HG03457 (cell line): ENCODE data around the gene PNKD.

Source experiments
- ATAC-seq: cut with Tn5 transposase; IDR thresholded peaks from one replicate; pipeline ENCODE4 v1.9.1; 2021; ENCODE audit warnings: moderate number of reproducible peaks; ENCODE audit not compliant: unreplicated experiment

The PNKD gene

DNA sequence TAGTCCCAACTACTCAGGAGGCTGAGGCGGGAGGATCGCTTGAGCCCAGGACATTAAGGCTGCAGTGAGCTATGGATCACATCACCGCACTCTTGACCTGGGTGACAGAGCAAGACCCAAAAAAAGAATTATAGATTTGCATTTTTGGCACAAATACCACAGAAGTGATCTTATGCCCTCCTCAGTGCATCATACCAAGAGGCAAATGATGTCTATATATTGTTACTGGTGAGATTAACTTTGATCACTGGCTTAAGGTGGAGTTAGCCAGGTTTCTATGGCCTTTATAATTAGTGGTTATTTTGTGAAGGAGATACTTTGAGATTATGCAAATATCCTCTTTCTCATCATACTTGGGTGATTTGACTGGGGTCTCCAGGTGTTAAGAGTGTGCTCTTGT is 64.2 kb downstream of the PNKD start:
- no peak for ATAC-seq

DNA sequence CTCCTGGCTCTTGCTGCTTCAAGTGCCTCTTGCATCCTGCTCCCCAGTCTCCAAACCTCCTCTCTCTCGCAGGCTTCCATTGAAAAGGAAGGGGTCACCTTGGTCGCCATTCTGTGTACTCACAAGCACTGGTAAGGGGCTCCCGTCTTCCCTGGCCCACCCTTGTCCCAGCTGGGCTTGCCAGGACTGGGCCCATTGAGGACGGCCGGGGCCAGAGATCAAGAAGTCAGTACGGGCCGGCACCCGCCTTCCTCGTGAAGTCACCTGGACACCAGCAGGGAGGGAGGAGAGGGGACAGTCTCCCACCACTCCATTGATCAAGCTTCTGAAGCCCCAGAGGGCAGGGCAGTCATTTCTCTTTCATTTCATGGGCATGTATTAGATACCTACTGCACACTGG is 70.3 kb downstream of the PNKD start:
- no peak for ATAC-seq

DNA sequence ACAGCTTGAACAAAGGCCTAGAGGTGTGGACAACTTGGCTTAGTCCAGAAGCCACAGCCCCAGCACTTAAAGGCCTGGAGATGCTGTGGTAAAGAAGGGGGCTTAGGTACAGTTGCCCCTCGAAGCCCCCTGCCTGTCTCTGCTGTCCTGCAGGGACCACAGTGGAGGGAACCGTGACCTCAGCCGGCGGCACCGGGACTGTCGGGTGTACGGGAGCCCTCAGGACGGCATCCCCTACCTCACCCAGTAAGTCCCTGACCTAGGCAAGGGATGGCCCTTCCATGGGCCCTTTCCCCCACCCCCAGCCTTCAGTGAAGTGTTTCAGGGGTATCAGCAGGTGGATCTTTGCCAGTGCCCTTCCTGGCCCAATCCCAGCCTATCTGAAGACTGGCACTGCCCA is 71.1 kb downstream of the PNKD start:
- no peak for ATAC-seq

DNA sequence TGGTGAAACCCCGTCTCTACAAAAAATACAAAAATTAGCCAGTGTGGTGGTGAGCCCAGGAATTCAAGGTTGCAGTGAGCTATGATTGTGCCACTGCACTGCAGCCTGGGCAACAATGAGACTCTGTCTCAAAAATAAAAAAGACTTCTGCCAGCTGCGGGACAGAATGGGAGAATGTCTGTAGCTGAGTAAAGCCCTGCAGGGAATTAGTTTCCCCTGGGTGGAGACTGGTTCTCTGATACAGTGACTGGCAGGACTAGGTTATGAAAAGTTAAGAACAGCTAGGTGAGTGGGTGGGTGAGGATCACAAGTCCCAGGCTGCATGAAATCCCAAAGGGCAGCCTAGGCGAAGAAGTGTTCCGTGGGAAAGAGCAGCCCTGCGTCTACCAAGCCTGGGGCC is 72.5 kb downstream of the PNKD start:
- ATAC-seq = no peak

DNA sequence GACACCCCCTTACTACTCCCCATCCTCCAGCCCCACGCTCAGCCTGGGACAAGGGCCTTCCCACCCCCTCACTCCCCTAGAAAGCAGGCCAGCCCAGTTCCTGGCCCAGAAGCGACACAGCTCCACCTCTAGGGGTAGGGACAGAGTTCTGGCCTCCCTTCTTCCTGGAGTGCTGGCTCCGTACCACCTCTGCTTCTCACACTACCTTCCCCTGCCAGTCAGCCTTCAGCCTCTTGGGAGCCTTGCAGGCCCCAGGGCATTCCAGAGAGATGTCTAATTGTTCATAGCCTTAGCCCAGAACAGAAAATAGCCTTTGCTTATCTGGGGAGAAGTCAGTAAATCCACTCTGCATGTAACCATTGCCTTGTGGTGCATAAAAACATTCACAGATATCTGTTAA is 73.3 kb downstream of the PNKD start:
- ATAC-seq = no peak

DNA sequence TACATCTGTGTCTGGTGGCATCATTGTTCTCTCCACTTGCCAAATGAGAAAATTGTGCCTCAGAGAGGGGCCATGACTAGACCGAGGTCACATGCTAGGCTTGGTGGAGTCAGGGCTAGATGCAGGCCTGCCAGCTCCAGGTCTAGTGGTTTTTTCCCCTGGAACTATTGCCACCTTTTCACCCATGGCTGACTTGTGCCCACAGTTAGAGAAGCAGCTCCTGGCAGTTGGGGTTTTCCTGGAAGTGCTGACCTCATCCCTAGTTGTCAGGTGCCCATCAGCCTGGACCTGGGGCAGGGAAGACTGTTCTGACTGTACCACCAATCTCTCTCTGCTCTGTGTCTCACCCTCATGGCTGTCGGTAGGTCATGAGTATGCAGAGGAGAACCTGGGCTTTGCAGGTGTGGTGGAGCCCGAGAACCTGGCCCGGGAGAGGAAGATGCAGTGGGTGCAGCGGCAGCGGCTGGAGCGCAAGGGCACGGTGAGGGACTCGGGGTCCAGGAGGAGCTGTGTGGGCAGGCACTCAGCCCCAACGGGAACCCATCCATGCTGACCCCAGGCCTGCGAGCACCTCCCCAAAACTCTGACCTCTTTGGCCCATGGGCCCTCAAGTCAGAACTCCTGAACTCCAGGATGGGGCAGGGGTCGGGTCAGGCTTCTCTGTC is 73.9 kb downstream of the PNKD start:
- ATAC-seq = no peak

DNA sequence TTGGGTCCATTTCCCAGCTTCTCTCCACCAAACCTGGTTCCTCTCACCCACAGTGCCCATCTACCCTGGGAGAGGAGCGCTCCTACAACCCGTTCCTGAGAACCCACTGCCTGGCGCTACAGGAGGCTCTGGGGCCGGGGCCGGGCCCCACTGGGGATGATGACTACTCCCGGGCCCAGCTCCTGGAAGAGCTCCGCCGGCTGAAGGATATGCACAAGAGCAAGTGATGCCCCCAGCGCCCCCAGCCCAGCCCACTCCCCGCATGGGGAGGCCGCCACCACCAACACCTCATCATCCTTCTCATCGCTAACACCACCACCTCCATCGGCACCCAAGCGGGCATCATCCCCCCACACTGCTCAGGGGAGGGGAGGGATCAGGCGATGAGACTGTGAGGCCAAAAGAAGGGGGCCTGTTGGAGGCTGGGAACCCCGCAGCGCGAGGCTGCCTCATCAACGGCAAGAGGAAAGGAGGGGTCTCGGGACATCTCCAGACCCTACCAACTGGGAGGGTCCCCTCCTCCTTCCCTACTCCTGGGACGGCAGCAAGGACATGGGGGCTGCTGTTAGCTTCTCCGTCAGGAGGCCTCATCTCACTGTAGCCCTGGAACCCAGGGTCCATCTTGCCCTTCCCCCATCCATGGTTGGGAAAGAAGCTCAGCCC is 74.6 kb downstream of the PNKD start:
- no peak for ATAC-seq

DNA sequence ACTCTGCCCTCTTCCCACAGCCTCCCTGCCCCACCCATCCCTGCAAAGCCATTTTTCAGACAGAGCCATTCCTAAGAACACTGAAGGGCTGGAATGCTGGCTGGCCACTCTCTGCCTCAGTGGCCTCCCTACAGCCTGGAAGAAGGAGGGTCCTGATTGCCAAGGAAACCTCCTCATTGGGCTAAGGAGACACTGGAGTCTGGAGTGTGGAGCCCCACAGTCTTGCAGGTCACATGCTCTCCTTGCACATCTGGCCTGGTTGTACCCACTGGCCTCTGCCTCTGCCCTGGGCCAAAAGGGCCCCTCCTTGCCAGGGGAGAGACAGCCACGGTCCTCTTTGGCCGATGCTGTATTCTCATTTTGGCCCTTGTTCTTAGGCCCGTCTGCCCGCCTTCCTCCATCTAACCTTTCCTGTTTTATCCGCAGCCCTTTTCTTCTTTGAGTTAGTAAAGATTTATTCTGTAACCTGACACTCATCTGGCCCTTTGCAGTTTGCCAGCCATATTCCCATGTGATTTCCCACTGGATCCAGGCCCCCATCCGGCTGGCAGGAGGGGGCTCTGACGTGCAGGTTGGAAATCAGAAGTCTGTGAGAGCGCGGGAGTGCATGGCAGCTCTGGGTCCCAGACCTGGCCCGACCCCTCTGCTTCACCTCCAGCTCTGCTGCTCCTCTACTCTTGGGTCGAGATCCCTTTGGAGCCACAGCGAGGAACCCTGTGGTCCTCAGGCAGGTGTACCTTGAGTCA is 75.3 kb downstream of the PNKD start:
- no peak for ATAC-seq

DNA sequence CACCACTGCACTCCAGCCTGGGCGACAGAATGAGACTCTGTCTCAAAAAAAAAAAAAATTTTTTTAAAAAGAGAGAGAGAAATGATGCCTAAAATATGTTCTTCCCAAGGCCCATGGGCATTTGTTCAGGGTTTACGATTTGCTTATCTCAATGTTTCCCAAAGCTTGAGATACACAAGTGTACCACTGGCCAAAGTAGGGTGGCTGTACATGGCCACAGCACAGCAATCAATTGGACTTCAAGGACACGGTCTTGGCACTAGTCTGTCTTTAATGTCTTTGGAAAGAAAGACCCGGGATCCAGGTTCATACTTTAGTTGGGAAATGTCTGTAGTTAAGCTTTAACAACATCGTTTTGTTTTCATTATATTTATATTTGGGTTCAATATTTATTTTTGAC is 76.9 kb downstream of the PNKD start:
- no peak for ATAC-seq

DNA sequence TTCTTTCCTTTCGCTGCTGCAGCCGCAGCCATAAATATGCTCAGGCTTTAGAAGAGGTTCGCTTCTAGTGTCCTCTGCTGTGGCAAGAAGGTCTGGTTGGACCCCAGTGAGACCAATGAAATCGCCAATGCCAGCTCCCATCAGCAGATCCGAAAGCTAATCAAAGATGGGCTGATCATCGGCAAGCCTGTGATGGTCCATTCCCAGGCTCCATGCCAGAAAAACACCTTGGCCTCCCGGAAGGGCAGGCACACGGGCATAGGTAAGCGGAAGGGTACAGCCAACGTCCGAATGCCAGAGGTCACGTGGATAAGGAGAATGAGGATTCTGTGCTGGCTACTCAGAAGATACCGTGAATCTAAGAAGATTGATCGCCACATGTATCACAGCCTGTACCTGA is 83.7 kb downstream of the PNKD start:
- ATAC-seq = no peak

DNA sequence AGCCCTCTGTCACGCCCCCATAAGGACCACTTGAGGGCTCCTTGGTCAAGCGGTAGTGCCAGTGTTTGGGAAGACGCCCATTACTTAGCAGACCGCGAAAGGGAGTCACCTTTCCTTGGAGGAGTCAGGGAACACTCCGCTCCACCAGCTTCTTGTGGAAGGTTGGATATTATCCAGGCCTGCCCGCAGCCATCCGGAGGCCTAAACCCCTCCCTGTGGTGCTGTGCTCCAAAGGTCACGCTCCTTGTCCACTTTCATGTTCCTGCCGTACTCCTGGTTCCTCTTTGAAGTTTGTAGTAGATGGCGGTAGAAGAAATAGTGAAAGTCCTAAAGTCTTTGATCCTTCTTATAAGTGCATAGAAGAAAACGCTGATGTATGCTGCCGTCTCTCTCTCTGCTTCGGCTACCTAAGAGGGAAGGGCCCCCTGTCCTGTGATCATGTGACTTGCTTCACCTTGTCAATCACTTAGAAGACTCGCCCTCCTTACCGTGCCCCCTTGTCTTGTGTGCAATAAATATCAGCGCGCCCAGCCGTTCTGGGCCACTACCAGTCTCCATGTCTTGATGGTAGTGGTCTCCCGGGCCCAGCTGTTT is 84.6 kb downstream of the PNKD start:
- ATAC-seq = no peak

DNA sequence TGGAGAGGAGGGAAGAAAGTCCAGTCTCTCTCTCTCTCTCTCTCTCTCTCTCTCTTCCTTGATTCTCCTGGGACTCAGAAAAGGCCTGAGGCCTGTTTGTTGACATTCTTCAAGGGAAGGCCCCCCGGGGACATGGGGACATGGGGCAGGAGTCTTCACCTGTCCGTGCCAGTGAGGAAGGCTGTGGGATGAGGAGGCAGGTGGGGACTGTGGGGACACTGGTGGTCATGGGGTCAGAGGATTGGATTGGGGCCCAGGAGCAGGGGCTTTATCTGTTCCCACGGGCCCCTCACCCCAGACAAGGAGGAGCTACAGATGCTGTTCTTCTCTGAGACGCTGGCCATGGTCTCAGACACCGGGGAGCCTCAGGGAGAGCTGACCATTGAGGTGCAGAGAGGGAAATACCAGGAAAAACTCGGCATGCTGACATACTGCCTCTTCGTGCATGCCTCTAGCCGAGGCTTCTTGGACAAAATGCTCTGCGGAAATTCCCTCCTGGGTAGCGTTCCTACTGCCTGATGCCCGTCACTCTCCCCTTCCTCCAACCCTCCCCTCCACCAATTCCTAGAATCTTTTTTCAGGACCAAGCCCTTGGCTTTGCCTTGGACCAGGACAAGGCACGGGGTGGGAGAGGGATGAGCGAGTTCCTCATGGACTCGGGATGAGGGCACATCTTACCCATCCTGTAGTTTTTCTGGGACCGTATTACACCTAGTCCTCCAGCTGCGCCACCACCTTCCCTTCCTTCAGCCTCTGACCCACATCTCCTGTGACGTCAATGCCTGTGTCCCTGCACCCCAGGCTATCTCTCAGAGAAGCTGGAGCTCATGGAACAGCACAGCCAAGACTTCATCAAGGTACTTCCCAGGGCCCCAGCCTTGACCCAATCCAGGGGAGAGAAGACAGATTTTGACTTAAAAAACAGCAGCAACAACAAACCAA is 87.2 kb downstream of the PNKD start:
- ATAC-seq = no peak

DNA sequence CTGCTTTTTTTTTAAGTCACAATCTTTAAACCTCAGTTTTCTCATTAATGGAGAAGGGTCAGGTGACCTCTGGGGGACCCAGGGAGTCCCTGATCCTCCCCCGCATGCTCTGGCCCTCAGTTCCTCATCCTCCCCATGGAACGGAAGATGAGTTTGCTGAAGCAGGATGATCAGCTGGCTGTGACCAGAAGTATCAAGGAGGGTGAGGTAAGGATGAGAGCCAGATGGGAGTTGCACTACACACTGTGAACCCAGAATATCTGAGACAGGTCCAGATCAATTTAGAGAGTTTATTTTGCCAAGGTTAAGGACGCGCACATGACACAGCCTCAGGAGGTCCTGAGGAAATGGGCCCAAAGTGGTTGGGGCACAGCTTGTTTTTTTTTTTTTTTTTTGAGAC is 90.1 kb downstream of the PNKD start:
- no peak for ATAC-seq

DNA sequence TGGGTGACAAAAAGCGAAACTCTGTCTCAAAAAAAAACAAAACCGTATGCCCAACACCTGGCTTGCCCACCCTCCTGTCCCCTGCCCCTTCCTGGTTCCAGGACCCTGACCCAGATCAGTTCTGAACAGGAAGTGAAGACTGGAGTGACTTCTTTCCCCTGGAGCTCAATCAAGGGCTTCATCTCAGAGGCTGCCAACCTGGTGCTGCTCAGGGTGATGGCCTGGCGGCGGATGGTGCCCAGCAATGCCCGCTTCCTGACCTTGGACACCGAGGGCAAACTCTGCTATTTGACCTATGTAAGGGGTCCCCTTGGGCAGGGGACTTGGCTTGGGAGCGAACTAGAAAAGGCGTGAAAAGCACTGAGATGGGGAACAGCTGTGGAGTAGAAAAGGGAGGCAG is 92.3 kb downstream of the PNKD start:
- ATAC-seq = no peak

DNA sequence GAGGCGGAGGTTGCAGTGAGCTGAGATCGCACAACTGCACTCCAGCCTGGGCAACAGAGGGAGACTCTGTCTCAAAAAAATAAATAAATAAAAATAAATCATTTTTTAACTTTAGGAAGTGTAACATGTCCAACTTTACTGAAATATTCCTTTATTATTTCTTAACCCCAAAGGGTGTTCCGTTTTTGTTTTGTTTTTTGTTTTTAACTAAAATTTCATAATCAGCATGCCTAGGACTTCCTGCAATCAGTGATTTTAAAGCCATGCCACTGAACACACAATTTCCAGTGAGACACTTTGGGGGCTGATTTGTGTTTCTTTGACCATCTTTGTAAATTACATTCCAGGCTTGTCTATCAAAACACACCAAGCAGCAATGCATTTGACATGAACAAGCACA is 93.4 kb downstream of the PNKD start:
- no peak for ATAC-seq

DNA sequence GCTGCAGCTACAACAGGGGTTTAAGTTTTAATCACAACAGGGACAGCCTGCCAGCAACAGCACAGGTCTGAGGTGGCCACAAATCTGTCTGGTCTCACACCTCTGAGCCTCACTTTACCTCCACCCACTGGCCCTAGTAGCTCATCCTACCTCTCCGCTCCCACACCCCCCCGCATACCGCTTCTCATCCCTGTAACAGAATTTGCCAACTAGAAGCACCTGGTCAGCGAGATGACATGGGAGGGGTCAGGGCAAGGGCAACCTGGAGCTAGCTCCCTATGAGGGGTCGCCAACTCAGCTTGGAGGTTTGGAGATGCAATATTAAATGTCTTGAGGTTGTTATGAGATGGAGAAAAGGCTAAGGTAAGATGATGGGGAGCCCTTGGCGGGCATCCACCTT is 93.9 kb downstream of the PNKD start:
- ATAC-seq = no peak

DNA sequence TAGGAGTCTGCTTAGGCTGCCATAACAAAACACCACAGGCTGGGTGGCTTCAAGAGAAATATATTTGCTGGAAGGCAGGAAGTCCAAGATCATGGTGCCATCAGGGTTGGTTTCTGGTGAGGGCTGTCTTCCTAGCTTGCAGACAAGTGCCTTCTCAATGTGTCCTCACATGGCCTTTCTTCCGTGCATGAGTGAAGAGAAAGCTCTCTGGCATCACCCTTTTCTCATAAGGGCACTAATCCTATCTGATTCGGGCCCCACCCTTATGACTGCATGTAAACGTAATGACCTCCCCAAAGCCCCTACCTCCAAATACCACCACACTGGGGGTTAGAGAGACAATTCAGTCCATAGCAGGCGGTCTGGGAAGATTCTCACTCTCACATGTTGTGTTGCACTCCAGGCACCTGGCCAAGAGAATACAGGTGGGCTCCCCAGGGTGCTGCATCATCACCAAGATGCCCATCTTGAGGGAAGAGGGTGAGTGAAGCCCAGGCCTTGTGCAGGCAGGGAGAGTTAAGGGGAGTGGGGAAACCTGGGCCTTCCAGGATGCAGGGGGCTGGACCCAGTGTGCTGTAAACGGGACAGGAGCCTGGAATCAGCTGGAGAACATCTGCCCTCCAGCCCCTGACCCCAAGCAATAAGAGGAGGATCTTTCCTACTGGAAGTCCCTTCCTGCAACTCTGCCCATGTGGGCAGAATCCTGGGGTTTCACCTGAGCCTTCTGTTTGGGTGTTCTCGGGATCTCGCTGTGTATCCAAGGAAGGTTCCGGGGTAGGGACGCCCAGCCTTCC is 96.5 kb downstream of the PNKD start:
- ATAC-seq = no peak

DNA sequence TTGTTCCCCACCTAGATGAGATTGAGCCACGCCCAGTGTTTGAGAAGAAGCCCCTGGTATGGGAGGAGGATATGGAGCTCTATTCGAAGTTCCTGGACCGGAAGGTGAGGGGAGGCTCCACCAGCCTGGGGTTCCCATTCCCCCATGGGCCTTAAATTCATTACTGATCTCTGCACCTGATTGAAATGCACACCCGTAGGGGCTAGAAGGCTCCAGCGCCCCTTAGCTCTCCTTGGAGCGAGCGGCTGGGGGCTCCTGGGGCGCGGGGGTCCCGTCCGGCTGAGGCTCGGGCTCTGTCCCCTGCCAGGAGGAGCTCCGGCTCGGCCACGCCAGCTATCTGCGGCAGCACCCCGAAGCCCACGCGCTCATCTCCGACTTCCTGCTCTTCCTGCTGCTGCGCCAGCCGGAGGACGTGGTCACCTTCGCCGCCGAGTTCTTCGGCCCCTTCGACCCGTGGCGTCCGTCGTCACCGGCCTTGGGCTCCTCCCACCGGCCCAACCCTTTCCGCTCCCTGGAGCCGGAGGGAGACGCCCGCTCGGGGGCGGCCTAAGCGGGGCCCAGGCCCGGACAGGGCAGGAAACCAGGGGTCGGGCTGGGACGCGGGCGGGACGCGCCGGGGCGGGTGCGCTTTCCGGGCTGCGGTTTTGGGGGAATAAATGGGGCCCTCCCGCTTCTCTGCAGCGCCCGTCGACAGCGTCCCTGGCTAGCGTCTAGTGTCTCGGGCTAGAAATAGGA is 97.3 kb downstream of the PNKD start:
- ATAC-seq = peak; percentile 92

DNA sequence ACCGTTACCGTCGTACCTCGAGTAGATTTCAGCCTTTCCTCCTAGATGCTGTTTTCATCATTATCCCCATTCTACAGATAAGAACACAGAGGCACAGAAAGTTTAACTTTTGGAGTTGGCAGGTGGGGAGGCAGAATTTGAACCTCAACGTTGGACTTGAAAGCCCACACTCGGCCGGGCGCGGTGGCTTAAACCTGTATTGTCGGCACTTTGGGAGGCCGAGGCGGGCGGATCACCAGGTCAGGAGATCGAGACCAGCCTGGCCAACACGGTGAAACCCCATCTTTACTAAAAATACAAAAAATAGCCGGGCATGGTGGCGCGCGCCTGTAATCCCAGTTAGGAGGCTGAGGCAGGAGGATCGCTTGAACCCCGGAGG is 97.8 kb downstream of the PNKD start:
- ATAC-seq = no peak
